Amniotic epithelial cell (primary cell): ENCODE results near the gene BMERB1.
"Not testable (repeated sequence)": the region's sequence is repeated elsewhere in the genome, so short reads cannot be mapped to it uniquely, and the experiment has no call there.

Experiments used
- DNase-seq: peaks from one replicate; pipeline ENCODE4 v3.0.0-alpha.2; 2010; ENCODE audit warnings: low read depth

The BMERB1 gene

GRCh38 chr16:15593235-15593634 is 158.8 kb downstream of the BMERB1 start:
- no peak for DNase-seq

GRCh38 chr16:15594711-15595320 is 160.4 kb downstream of the BMERB1 start:
- DNase-seq = no peak

- no peak for DNase-seq
Observed at GRCh38 chr16:15597135-15597534, 162.7 kb downstream of the BMERB1 start.

GRCh38 chr16:15597822-15598647 is 163.6 kb downstream of the BMERB1 start:
- DNase-seq = no peak

- no peak for DNase-seq
Observed at GRCh38 chr16:15598648-15599190, 164.3 kb downstream of the BMERB1 start.

GRCh38 chr16:15599303-15600070 is 165.1 kb downstream of the BMERB1 start:
- no peak for DNase-seq

- DNase-seq = no peak
Observed at GRCh38 chr16:15601212-15601879, 167.0 kb downstream of the BMERB1 start.

GRCh38 chr16:15602285-15603044 is 168.1 kb downstream of the BMERB1 start:
- DNase-seq = no peak

- no peak for DNase-seq
Observed at GRCh38 chr16:15604460-15605440, 170.4 kb downstream of the BMERB1 start.

- DNase-seq = no peak
Observed at GRCh38 chr16:15605839-15606517, 171.6 kb downstream of the BMERB1 start.

- DNase-seq = no peak
Observed at GRCh38 chr16:15606518-15607220, 172.3 kb downstream of the BMERB1 start.

GRCh38 chr16:15607221-15607699 is 172.9 kb downstream of the BMERB1 start:
- DNase-seq = not testable (repeated sequence)

- DNase-seq = peak; percentile 63
Observed at GRCh38 chr16:15607700-15608396, 173.5 kb downstream of the BMERB1 start.

GRCh38 chr16:15608398-15609285 is 174.3 kb downstream of the BMERB1 start:
- DNase-seq = peak; percentile 76

GRCh38 chr16:15609286-15609649 is 174.9 kb downstream of the BMERB1 start:
- peak; percentile 45 for DNase-seq

- no peak for DNase-seq
Observed at GRCh38 chr16:15610369-15610871, 176.0 kb downstream of the BMERB1 start.

GRCh38 chr16:15611610-15612009 is 177.2 kb downstream of the BMERB1 start:
- no peak for DNase-seq
